ENCODE results near the gene HOXB9. TPM values are rescaled to one million over a fixed set of nuclear protein-coding genes. Genes with fewer than 3 reads are reported as not detected.

HOXB9 gene
- total and polyA plus RNA-seq, 2 donors from 2014 or later = 29.2 to 45.8 TPM

GRCh38 chr17:48578616-48579470, 47.3 kb downstream of the HOXB9 start:
- intact Hi-C loops (cut with DNase I) = loop anchor here (5.0 kb wide), 1 partner anchor 37 kb away; no protein-coding TSS in a partner anchor
- FAIRE-seq = no peak
- peaks cover 0 to 2% (median 0%) of the 10 kb centered on the region in 3 donors for H3K36me3 ChIP-seq (ENCODE audit: control insufficient read depth in 2 of 3, insufficient read depth in 3 of 3, low read length in 3 of 3)
- peak in 1 of 5 donors; percentile 78 for DNase-seq
- peak overlapping the region; percentile 87 to 95 for H3K27ac ChIP-seq (ENCODE audit: low read depth in 2 of 2, low read length in 2 of 2)
- H3K4me1 ChIP-seq (ENCODE audit: control insufficient read depth in 2 of 3, insufficient read depth in 2 of 3, low read depth in 1 of 3, low read length in 3 of 3) = peaks cover 5 to 21% (median 10%) of the 10 kb centered on the region in 3 donors
- H3K4me3 ChIP-seq (ENCODE audit: low read length in 3 of 3) = peak overlapping the region; percentile 46 to 77 (median 68)
- peak overlapping the region; percentile 37 to 91 (median 43) for H3K9ac ChIP-seq (ENCODE audit: low read length in 3 of 3)
- TF ChIP-seq, protein P1, sequence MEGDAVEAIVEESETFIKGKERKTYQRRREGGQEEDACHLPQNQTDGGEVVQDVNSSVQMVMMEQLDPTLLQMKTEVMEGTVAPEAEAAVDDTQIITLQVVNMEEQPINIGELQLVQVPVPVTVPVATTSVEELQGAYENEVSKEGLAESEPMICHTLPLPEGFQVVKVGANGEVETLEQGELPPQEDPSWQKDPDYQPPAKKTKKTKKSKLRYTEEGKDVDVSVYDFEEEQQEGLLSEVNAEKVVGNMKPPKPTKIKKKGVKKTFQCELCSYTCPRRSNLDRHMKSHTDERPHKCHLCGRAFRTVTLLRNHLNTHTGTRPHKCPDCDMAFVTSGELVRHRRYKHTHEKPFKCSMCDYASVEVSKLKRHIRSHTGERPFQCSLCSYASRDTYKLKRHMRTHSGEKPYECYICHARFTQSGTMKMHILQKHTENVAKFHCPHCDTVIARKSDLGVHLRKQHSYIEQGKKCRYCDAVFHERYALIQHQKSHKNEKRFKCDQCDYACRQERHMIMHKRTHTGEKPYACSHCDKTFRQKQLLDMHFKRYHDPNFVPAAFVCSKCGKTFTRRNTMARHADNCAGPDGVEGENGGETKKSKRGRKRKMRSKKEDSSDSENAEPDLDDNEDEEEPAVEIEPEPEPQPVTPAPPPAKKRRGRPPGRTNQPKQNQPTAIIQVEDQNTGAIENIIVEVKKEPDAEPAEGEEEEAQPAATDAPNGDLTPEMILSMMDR (IDR thresholded peaks at IDR 0.05; ENCODE audit: borderline replicate concordance, extremely low read depth, insufficient read depth) = no peak
- no peaks in the 10 kb centered on the region for H3K27me3 ChIP-seq (ENCODE audit: control insufficient read depth, insufficient read depth, low read length)
- no peaks in the 10 kb centered on the region for H3K9me3 ChIP-seq (ENCODE audit: control insufficient read depth in 2 of 3, insufficient read depth in 1 of 3, low read length in 3 of 3)

DNA sequence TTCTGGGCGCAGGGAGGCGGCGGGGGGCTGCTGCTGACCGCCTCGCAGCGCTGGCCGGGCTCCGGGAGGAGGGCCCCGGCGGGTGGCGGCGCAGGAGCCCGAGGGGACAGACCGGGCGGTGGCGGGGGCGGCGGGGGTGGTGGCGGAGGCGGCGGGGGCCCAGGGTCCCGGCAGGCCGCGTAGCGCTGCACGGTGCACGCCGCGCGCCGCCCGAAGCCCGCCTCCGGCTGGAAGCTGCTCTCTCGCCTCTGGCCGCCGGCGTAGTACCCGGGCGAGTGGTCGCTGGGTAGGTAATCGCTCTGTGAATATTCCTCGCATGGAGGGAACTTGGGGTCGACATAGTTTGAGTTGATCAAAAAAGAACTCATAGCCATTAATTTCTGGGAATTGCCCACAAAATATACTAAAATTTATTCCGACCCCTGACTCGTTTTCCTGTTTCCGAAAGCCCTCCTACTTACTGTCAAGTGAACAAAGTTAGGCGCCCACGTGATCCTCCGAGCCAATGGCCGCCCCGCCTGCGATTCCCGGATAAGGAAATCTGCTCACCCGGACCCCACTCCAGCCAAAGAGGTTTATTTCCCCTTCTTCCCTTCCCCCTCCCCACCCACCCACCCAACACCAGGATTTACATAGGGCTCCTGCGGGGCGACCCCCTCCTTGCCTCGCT, 48.1 kb downstream of the HOXB9 start, which contains the start of gene HOXB4:
Gene HOXB4, minus strand, starts transcription at position 405 of the 670 bp plus-strand sequence. Its CDS starts 31 bp downstream, at position 374.
- Histone ChIP-seq H3K9ac (ENCODE audit: low read length in 3 of 3) (peak within 1 kb of the TSS; percentile 37 to 91 (median 44)), H3K27ac (ENCODE audit: low read depth in 2 of 2, low read length in 2 of 2) (peak within 1 kb of the TSS; percentile 95 to 97), H3K4me1 (ENCODE audit: control insufficient read depth in 2 of 3, insufficient read depth in 2 of 3, low read depth in 1 of 3, low read length in 3 of 3) (peaks cover 2 to 19% (median 5%) of the 10 kb centered on the region in 3 donors), H3K36me3 (ENCODE audit: control insufficient read depth in 2 of 3, insufficient read depth in 3 of 3, low read length in 3 of 3) (no peaks in the 10 kb centered on the region), H3K27me3 (ENCODE audit: control insufficient read depth, insufficient read depth, low read length) (no peaks in the 10 kb centered on the region), H3K9me3 (ENCODE audit: control insufficient read depth in 2 of 3, insufficient read depth in 1 of 3, low read length in 3 of 3) (no peaks in the 10 kb centered on the region), H3K4me3 (ENCODE audit: low read length in 3 of 3) (peak within 1 kb of the TSS; percentile 68 to 77 (median 71))
- intact Hi-C loops (cut with DNase I) = loop anchor here (5.0 kb wide), 1 partner anchor 36 kb away; no protein-coding TSS in a partner anchor
- DNase-seq (peak; percentile 93 to 95 (median 94)), FAIRE-seq (no peak)
- TF ChIP-seq, protein P1 (IDR thresholded peaks at IDR 0.05; ENCODE audit: borderline replicate concordance, extremely low read depth, insufficient read depth) = no peak

DNA sequence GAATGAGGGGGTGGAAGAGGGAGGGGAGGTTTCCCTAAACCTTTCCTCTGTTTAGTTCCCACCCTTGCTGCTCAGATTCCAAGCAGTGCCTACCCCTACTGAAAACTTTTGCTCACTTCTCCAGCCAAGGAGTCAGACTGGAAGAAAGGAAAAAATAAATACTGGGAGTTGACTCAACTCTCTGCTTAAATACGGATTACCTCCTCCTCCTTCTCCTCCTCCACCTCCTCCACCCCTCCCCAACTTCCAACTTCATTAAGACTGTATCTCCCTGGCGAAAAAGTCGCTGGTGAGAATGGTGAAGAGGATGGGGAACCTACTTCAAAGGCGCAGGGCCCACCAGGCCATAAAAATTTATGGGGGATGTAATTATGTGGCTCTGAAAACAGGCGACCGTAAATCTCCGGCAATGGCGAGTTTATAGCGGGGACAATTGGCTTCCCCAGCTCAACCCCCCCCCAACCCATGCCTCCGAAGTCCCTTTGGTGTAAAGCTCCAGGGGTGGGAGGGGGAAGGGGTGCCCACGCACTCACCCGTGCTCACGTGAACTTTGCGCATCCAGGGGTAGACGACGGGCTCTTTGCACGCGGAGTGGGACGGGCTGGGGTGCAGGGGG, 48.7 kb downstream of the HOXB9 start:
- H3K4me3 ChIP-seq (ENCODE audit: low read length in 3 of 3) = peak overlapping the region; percentile 51 to 77 (median 55)
- H3K9ac ChIP-seq (ENCODE audit: low read length in 3 of 3) = peak overlapping the region; percentile 15 to 75 (median 39)
- peak overlapping the region; percentile 91 to 97 for H3K27ac ChIP-seq (ENCODE audit: low read depth in 2 of 2, low read length in 2 of 2)
- FAIRE-seq (no peak), DNase-seq (peak; percentile 82 to 99 (median 98))
- no peaks in the 10 kb centered on the region for H3K27me3 ChIP-seq (ENCODE audit: control insufficient read depth, insufficient read depth, low read length)
- no peaks in the 10 kb centered on the region for H3K36me3 ChIP-seq (ENCODE audit: control insufficient read depth in 2 of 3, insufficient read depth in 3 of 3, low read length in 3 of 3)
- peaks cover under 1 to 21% (median 5%) of the 10 kb centered on the region in 3 donors for H3K4me1 ChIP-seq (ENCODE audit: control insufficient read depth in 2 of 3, insufficient read depth in 2 of 3, low read depth in 1 of 3, low read length in 3 of 3)
- intact Hi-C loops (cut with DNase I) = loop anchor here (5.0 kb wide), 1 partner anchor 35 kb away; no protein-coding TSS in a partner anchor
- TF ChIP-seq, protein P1 (IDR thresholded peaks at IDR 0.05; ENCODE audit: borderline replicate concordance, extremely low read depth, insufficient read depth) = no peak
- H3K9me3 ChIP-seq (ENCODE audit: control insufficient read depth in 2 of 3, insufficient read depth in 1 of 3, low read length in 3 of 3) = no peaks in the 10 kb centered on the region

Data from kidney (tissue), 14 donors.